GM12874 (cell line): ENCODE results near the gene MANEAL.

Source experiments
- TF ChIP-seq, protein P1 (sequence below): IDR thresholded peaks from 2 replicates; pipeline ENCODE4 v1.5.1; 2011; ENCODE audit warnings: low read depth, mild to moderate bottlenecking, control low read depth, low read length, moderate library complexity; ENCODE audit not compliant: insufficient read depth

The MANEAL gene

GRCh38 chr1:37839676-37840075, 46.0 kb downstream of the MANEAL start:
- TF ChIP-seq, protein P1, sequence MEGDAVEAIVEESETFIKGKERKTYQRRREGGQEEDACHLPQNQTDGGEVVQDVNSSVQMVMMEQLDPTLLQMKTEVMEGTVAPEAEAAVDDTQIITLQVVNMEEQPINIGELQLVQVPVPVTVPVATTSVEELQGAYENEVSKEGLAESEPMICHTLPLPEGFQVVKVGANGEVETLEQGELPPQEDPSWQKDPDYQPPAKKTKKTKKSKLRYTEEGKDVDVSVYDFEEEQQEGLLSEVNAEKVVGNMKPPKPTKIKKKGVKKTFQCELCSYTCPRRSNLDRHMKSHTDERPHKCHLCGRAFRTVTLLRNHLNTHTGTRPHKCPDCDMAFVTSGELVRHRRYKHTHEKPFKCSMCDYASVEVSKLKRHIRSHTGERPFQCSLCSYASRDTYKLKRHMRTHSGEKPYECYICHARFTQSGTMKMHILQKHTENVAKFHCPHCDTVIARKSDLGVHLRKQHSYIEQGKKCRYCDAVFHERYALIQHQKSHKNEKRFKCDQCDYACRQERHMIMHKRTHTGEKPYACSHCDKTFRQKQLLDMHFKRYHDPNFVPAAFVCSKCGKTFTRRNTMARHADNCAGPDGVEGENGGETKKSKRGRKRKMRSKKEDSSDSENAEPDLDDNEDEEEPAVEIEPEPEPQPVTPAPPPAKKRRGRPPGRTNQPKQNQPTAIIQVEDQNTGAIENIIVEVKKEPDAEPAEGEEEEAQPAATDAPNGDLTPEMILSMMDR, result no peak

GRCh38 chr1:37840711-37841110, 47.1 kb downstream of the MANEAL start:
- TF ChIP-seq, protein P1, result no peak

DNA sequence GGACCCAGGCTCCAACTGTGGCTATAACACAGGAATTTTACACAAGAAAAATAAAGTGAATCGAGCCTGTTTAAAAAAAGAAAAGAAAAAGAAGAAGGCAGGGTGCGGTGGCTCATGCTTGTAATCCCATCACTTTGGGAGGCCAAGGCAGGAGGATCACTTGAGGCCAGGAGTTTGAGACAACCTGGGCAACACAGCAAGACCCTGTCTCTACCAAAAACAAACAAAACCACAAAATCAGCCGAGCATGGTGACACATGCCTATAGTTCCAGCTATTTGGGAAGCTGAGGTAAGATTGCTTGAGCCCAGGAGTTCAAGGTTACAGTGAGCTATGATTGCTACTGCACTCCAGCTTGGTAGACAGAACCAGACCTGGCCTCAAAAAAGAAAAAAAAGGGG, 48.0 kb downstream of the MANEAL start:
- TF ChIP-seq, protein P1, result no peak

- TF ChIP-seq, protein P1, result no peak
These were observed 50.9 kb downstream of the MANEAL start for GRCh38 chr1:37844536-37844935.

- TF ChIP-seq, protein P1, result no peak
These were observed 51.5 kb downstream of the MANEAL start for GRCh38 chr1:37845049-37845646.

DNA sequence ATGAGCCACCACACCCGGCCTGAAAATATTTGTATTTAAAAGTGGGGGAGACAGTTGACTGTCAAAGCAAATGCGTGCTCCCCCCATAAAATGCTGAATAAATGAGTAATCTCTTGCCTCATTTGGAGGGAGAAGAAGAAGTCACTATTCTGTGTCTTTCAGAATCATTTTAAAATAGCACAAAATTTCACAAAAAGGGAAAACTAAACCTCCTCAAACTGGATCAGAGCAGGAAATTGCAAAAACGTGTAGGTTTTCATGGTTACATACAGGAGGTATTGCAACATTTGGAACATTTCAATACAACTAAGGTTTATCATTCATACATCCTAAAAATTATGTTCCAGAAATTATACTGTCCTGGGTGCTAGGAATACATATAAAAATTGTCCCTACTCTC, 52.1 kb downstream of the MANEAL start:
- TF ChIP-seq, protein P1, result no peak

DNA sequence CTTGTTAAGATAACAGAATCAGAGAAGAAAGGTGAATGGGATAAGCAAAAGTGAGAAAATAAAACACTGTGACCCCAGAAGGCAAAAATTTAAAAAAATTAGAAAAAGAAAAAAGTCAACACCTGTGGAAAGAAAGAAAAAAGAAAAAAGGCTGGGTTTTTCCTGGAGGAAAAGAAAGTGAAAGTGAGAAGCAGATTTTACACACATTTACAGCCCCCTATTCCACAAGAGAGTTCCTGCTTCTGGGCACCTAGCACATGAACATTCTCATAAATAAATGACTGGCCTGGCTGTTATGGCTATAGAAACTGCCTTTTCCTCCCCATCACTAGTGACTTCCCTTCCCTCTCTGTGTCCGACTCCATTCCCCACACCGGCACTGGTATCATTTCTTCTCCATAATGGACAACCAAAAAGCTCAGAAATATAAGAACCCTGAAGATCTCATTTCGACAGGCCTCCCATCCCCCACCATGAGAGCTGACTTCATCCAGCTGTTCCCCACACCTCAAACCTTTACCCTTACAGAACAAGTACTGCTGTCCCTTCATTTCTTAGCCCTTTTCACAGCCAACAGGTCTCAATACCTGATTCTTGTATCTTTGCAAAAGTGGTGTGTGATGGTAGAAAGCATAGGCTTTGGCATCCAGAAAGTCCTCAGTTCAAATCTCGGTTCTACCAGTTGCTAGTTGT, 53.1 kb downstream of the MANEAL start:
- TF ChIP-seq, protein P1, result no peak
